DND-41 (cell line): ENCODE measurements around the gene GUCY2D.

Experiments used
- CTCF ChIP-seq: IDR thresholded peaks from 2 replicates; pipeline ENCODE4 v1.5.1; 2012; ENCODE audit warnings: borderline replicate concordance, low read length, moderate library complexity, mild to moderate bottlenecking; ENCODE audit not compliant: poor library complexity, severe bottlenecking; ENCODE audit errors: extremely low read depth
- EZH2 ChIP-seq: IDR thresholded peaks from 3 replicates; pipeline ENCODE4 v1.6.1; 2012; ENCODE audit warnings: borderline replicate concordance, low read depth, mild to moderate bottlenecking, moderate library complexity, low read length, inconsistent platforms; ENCODE audit not compliant: severe bottlenecking

GRCh38 chr17:8044819-8045810, 42.7 kb downstream of the GUCY2D start:
- TF ChIP-seq CTCF (no peak), EZH2 (no peak)
